DMS153 treated with DMSO at 0.1 percent for 48 hours (cell line): ENCODE data around the gene NAA35.
A peak's percentile ranks its signal among the peaks of the same experiment; 100 is the strongest.
"Not testable (repeated sequence)": the region's sequence is repeated elsewhere in the genome, so short reads cannot be mapped to it uniquely, and the experiment has no call there.

Experiments
- DNase-seq: peaks from one replicate; lab custom pipeline; 2025; ENCODE audit not compliant: unreplicated experiment; lab: John Stamatoyannopoulos, UW

The NAA35 gene

GRCh38 chr9:85940832-85941621 is at the start of gene NAA35:
TSS of gene NAA35 (plus strand) at chr9:85941146. CDS start at chr9:85942160, 1,014 bp downstream.
- peak; percentile 99 for DNase-seq

GRCh38 chr9:85892401-85892800 is 48.5 kb upstream of the NAA35 start:
- DNase-seq, result no peak

GRCh38 chr9:85895685-85896084 is 45.3 kb upstream of the NAA35 start:
- DNase-seq, result no peak

- DNase-seq, result no peak
Observed at GRCh38 chr9:85897848-85898247, 43.1 kb upstream of the NAA35 start.

GRCh38 chr9:85898332-85898731 is 42.6 kb upstream of the NAA35 start:
- DNase-seq, result no peak

DNA sequence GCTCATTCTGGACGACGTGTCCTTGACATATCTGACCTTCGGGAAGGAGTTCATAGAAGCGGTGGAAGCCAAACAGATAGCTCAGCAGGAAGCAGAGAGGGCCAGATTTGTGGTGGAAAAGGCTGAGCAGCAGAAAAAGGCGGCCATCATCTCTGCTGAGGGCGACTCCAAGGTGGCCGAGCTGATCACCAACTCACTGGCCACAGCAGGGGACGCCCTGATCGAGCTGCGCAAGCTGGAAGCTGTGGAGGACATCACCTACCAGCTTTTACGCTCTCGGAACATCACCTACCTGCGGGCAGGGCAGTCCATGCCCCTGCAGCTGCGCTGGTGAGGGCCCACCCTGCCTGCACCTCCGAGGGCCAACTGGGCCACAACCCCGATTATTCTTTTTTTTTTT is 41.6 kb upstream of the NAA35 start:
- DNase-seq, result no peak

GRCh38 chr9:85900504-85901201 is 40.3 kb upstream of the NAA35 start:
- no peak for DNase-seq

GRCh38 chr9:85904975-85905374 is 36.0 kb upstream of the NAA35 start:
- DNase-seq, result no peak

GRCh38 chr9:85905957-85906356 is 35.0 kb upstream of the NAA35 start:
- DNase-seq, result no peak

DNA sequence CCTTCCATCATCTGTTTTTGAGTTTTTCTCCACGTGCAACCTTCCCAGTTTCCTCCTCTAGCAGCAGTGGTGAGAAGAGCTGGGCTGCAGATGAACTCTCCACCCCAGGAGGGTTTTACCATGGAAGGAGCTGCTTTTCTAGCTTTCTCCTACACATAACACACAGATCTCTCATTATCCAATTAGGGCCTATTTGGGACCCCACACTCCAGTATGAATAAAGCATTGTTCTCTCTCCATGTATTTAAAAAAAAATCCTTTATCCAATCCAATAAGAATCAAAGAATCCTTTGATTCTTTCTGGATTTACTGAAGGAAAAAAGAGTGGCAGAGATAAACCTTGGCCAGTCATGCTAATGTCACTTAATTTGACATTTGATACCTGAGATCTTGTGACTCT is 31.6 kb upstream of the NAA35 start:
- DNase-seq, result no peak

DNA sequence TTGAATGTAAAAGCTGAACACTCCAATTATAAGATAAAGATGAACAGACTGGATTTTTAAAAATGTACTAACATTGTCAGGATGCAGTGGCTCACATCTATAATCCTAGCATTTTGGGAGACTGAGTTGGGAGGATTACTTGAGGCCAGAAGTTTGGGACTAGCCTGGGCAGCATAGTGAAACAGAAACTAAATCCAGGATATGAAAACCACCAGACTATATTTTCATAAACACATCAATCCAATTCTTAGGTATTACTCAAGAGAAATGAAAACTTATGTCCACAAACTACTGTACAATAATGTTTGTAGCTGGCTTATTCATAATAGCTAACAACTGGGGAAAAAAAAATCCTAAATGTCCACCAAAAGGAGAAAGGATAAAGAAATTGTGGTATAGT is 26.8 kb upstream of the NAA35 start:
- DNase-seq, result no peak

DNA sequence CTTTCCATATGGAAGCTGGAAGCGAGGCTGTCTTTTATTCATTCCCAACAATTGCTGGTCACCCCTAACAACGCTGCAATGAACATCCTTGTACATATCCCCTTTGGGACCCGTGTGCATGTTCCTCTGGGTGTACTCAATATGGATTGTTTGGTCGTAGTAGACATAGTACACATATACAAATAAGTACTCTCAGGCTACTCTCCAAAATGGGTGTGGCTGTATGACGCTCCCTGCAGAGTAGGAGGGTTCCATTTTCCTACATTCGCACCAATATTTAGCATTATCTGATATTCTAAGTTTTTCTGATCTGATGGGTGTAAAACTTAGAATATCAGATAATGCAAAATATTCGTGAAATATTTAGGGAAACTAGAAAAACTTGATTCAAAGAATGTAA is 23.2 kb upstream of the NAA35 start:
- DNase-seq, result no peak

DNA sequence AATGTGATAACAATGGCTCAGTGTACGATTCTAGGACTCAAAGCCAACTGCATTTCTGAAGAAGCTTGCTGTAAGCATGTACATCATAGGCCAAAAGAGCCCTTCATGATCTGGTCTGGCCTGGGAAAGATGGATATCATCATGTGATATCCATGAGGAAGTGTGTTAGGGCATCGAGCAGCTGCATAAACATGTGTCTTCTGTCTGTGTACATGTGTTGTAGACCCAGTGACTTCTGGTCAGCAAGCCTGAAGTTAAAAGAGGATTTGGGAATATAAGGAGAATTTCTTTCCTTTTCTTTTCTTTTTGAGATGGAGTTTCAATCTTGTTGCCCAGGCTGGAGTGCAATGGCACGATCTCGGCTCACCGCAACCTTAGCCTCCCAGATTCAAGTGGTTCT is 15.5 kb upstream of the NAA35 start:
- DNase-seq, result no peak

- DNase-seq, result no peak
Observed at GRCh38 chr9:85927076-85927475, 13.9 kb upstream of the NAA35 start.

GRCh38 chr9:85931495-85931894 is 9.5 kb upstream of the NAA35 start:
- no peak for DNase-seq

- DNase-seq, result not testable (repeated sequence)
Observed at GRCh38 chr9:85935950-85936349, 5.0 kb upstream of the NAA35 start.

- no peak for DNase-seq
Observed at GRCh38 chr9:85940275-85940831, 593 bp upstream of the NAA35 start.

GRCh38 chr9:85941622-85941940 is 635 bp downstream of the NAA35 start:
- DNase-seq, result no peak

GRCh38 chr9:85941966-85942912 is 1.3 kb downstream of the NAA35 start:
- no peak for DNase-seq

DNA sequence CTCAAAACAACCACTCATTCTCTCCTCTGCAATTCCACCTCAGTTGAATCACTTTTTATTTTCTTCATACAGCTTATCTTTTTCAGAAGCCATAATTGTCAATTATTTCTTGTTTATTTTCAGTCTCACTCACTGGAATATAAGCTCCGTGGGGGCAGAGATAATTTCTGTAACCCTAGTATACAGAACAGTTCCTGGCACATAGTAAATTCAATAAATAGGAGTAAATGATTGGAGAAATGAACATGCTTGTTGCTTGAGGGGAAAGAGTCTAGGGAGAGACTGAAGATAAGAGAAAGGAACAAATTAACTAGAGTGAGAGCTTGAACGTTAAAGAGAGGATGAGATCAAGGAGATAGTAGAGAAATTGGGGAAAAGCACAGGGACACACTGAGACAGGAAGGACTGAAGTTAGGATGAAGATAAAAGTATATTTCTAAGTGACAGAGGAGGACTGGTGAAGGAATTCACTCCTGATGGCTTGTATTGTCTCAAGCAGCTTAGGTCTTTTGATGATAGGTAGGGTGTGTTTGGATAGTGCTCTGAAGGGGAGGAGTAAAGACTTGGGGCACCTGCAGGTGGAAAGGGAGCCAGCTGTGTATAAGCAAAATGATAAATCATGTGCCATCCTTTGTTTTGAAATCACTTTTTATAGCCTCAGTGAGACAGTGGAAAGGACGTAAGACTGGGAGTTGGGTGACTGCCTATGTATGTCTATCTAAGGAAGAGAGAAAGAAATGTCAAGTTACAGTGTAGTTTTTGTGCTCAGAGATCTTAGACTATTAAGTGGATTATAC is 2.2 kb downstream of the NAA35 start:
- DNase-seq, result no peak
